Measurements from ENCODE around the gene PRDM16.

DNA sequence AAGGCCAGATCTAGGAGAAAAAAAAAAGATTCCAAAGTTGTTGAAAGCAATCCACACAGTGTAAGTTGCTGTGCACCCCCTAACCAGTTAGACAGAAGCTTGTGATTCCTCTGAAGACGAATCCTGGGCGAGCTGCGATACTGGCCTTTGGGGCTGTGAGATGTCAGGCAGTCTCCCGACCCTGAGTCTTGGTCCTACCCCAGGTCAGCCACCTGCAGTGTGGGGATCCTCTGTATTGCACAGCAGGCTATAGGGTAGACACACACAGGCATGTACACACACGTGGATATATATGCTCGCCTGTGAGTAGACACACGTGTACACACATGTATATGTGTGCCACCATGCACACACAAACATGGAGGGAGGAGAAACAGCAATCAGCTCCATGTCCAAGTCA lies 34.8 kb upstream of the PRDM16 start:
- TF ChIP-seq GABPA (IDR thresholded peaks at IDR 0.05 in 1 of 2, conservative IDR thresholded peaks at IDR 0.05 in 1 of 2) (no peak), CTCF (IDR thresholded peaks at IDR 0.05; ENCODE audit: low read depth, low read length, missing input control) (no peak)
